ENCODE measurements around the gene MXRA8.

DNA sequence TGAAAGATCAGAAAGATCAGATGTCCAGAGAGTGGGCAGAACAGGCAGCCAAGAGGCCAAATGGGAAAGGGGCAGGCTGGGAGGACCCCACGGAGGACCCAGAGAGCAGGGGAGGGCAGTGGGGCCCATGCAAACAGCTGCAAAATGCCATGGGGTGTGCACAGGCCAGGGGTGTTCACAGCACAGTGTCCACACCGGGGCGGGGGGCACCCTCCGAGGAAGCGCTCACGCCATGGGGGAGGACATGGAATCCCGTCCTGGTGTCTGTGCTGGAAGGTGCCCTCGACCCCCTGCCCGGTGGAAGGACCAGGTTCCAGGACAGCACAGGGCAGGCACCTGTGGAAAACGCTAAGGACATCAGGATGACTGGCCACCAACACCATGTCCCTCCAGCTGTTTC lies 35.4 kb downstream of the MXRA8 start:
- TF ChIP-seq, protein P1, sequence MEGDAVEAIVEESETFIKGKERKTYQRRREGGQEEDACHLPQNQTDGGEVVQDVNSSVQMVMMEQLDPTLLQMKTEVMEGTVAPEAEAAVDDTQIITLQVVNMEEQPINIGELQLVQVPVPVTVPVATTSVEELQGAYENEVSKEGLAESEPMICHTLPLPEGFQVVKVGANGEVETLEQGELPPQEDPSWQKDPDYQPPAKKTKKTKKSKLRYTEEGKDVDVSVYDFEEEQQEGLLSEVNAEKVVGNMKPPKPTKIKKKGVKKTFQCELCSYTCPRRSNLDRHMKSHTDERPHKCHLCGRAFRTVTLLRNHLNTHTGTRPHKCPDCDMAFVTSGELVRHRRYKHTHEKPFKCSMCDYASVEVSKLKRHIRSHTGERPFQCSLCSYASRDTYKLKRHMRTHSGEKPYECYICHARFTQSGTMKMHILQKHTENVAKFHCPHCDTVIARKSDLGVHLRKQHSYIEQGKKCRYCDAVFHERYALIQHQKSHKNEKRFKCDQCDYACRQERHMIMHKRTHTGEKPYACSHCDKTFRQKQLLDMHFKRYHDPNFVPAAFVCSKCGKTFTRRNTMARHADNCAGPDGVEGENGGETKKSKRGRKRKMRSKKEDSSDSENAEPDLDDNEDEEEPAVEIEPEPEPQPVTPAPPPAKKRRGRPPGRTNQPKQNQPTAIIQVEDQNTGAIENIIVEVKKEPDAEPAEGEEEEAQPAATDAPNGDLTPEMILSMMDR (IDR thresholded peaks at IDR 0.05; ENCODE audit: poor library complexity), result no peak
- TF ChIP-seq EZH2 (IDR thresholded peaks at IDR 0.05; ENCODE audit: borderline replicate concordance) (no peak), EZH2phosphoT487 (IDR thresholded peaks at IDR 0.05; ENCODE audit: low read depth, severe bottlenecking, unreplicated experiment) (no peak)
